Activated T-cell treated with anti-CD3 and anti-CD28 coated beads for 4 hours (primary cell): ENCODE data around the gene NOL3.
A peak's percentile ranks its signal among the peaks of the same experiment; 100 is the strongest.

ENCODE experiments used
- DNase-seq: peaks from one replicate; pipeline ENCODE4 v3.0.0-alpha.2; 2020

The NOL3 gene

GRCh38 chr16:67190448-67191399 is 20.4 kb downstream of the NOL3 start:
- no peak for DNase-seq

GRCh38 chr16:67191411-67191994 is 21.2 kb downstream of the NOL3 start:
- DNase-seq = no peak

- DNase-seq = peak; percentile 74
Measured at GRCh38 chr16:67191995-67192681, 21.8 kb downstream of the NOL3 start, which contains the start of gene E2F4. Gene E2F4, plus strand, starts transcription at chr16:67192155. Its CDS starts 73 bp downstream, at chr16:67192228.

DNA sequence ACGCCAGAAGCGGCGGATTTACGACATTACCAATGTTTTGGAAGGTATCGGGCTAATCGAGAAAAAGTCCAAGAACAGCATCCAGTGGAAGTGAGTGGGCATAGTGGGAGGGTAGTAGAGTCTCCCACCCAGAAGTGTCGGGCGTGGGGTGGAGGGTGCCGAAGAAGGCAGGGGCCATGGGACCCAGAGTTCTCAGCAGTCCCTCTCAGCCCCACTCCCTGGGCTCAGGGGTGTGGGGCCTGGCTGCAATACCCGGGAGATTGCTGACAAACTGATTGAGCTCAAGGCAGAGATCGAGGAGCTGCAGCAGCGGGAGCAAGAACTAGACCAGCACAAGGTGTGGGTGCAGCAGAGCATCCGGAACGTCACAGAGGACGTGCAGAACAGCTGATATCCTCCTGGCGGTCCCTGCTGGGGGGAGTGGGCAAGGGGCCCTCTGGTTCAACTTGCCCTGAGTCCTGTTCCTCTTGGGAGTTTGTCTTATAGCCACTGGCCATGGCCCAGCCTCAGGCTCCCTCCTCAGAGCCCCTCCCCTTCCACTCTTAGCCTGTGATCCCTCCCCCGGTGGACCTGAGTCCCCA is 22.5 kb downstream of the NOL3 start:
- DNase-seq = no peak

- no peak for DNase-seq
Measured at GRCh38 chr16:67193536-67193935, 23.2 kb downstream of the NOL3 start.

- DNase-seq = no peak
Measured at GRCh38 chr16:67194260-67194659, 23.9 kb downstream of the NOL3 start.

- no peak for DNase-seq
Measured at GRCh38 chr16:67195676-67196075, 25.3 kb downstream of the NOL3 start.

DNA sequence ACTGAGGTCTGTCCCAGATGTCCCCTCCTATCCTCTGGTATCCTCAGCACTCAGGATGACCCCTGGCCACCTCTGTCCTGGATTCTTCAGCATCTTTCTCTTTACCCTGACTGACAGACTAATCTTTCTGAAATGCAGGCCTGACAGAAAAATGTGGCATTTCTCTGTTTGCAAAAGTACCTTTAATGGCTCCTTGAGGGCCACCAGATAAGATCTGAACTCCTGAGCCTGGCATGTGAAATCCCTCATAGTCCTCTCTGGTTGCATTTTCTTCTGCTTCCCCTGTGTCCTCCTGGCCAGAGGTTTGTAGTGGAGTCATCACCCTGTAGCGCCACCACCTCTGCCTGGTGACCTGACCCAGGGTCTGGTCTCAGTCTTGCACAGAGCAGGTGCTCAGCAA is 26.5 kb downstream of the NOL3 start:
- no peak for DNase-seq

DNA sequence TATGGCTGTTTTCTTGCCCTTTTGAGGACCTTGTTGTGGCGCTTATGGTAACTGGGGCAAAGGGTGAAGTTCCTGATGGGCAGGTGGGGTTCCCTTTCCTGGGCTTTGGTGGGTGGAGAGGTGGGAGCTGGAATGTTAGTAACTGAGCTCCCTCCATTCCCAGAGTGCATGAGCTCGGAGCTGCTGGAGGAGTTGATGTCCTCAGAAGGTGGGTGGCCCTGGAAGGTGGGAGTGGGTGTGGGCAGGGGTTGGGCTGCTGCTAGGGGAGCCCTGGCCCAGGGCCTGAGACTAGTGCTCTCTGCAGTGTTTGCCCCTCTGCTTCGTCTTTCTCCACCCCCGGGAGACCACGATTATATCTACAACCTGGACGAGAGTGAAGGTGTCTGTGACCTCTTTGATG is 27.4 kb downstream of the NOL3 start:
- no peak for DNase-seq

GRCh38 chr16:67198238-67198734 is 27.9 kb downstream of the NOL3 start:
- DNase-seq = no peak

DNA sequence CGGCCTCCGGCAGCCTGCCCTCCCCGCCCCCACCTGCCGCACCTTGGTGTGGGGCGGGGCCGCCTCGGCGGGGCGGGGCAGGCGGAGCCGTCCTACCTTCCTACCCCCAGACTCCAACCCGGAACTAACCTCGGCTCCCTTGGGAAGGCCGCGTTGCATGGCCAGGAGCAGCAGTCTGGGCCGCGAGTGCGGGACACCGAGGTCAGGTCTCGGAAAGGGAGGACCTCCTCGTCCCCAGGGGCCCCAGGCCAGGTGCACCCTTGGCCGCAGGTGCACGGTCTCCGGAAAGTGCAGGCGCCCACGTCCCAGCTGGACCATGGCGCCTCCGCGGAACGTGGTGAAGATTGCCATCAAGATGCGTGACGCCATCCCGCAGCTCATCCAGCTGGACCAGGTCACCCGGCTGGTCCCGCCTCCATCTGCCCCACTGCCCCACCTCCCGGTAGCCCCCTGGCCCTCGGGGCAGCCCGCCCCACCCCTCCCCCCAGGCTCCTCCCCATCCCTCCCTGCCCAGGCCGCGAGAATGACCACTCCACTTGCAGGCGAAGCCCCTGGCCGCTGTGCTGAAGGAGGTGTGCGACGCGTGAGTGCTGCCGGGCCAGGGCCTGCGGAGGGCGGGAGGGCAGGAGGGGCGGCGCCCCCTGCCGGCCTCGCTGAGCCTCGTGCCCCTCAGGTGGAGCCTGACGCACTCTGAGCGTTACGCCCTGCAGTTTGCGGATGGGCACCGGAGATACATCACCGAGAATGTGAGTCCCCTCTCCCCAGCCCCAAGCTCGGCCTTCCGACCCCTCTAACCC is 28.9 kb downstream of the NOL3 start, which contains the start of gene ELMO3:
Gene ELMO3 (plus strand): TSS at position 121 of the 797 bp plus-strand sequence. CDS start 196 bp downstream, at position 317.
- no peak for DNase-seq

- no peak for DNase-seq
Measured at GRCh38 chr16:67199808-67200198, 29.5 kb downstream of the NOL3 start.

DNA sequence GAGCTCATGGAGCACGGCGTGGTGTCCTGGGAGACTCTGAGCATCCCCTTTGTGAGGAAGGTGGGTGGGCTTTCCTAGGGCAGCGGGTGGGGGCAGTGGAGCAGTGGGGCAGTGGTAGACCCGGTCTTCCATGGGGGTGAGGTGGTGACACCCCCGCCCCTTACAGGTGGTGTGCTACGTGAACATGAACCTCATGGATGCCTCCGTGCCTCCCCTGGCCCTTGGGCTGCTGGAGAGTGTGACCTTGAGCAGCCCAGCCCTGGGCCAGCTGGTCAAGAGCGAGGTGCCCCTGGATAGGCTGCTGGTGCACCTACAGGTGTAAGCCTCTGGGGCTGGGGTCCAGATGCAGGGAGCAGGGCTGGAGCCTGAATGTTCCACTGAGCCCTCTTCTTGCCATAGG is 30.2 kb downstream of the NOL3 start:
- DNase-seq = no peak

DNA sequence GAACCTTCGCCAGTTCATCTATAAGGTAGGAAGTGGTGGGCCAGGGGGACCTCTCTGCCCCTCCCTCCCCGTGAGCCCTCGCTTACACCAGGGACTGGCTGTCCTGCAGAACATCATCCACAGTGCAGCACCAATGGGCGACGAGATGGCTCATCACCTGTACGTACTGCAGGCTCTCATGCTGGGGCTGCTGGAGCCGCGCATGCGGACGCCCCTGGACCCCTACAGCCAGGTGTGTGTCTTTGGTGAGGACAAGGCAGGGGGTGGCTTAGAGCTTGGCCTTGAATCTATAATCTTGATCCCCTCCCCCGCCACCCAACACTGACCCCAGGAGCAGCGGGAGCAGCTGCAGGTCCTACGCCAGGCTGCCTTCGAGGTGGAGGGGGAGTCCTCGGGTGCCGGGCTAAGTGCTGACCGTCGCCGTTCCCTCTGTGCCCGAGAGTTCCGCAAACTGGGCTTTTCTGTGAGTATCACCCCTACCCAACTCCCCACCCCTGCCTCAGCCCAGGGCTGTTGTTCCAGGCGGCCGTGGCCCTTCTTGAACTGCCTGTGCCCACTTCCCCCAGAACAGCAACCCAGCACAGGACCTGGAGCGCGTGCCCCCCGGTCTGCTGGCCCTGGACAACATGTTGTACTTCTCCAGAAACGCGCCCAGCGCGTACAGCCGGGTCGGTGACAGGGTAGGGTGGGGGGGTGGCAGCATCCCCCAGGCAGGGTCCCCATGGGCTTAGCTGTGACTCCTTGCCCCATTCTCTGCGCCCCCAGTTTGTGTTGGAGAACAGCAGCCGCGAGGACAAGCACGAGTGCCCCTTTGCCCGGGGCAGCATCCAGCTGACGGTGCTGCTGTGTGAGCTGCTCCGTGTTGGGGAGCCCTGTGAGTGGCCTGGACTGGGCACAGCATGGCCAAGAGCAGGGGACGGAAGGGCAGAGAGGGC is 31.3 kb downstream of the NOL3 start:
- DNase-seq = no peak

- no peak for DNase-seq
Measured at GRCh38 chr16:67202426-67202825, 32.1 kb downstream of the NOL3 start.

GRCh38 chr16:67202956-67203493 is 32.7 kb downstream of the NOL3 start:
- DNase-seq = no peak

DNA sequence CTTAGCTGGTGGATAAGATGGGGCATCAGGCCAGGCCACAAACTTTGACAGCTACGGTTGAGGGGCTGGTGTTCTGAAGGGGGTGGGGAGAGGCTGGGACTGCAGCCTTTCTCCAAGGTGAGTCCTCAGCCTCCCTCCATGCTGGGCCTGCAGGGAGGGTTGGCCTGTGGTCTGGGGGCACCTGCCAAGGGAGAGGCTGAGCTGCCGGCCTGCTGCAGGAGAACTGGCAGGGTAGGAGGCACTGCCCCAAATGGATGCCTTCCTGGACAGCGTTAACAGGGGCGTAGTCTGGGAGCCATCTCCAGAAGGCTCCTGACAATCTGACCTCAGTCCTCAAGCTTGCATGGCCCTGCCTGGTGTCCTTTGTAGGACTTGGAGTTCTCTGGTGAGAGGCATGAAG is 33.7 kb downstream of the NOL3 start:
- no peak for DNase-seq

DNA sequence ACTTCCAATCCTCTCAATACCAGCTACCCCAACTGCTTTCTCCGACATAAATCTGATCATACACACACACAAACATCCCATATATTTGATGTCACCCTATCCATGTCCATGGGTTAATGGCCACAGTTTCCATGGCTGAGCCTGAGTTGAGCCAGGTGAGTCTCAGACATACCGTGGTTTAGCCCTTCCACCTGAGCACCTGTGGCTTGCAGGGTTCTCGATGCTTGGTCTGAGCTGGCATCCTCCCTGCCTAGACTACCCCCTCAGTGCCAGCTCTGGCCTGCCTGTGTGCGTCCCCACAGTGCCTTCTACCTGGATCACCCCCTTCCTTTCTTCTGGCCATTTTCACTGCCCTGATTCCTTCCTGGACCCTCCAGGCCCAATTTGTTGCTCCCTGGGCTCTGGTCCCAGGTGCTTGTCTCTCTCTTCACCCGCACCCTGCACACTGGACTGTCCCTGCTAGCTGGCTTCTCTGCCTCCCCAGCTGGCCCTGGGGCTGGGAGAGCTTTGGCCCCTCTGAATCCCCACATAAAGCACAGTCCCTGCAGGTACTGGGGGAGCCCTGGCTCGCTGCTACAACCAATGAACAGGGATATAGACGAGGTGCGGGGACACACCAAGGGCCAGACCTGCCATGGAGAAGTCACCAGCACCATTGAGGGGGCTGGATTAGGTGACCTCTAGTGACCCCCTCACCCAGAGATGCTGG is 35.9 kb downstream of the NOL3 start:
- DNase-seq = no peak

- no peak for DNase-seq
Measured at GRCh38 chr16:67206838-67207248, 36.5 kb downstream of the NOL3 start.
